ENCODE data around the gene UQCC5. TPM values are rescaled to one million over a fixed set of nuclear protein-coding genes. Genes with fewer than 3 reads are reported as not detected.

The UQCC5 gene
- total RNA-seq, result 1.2 TPM

- Histone ChIP-seq H3K27ac (peak within 1 kb of the TSS; percentile 92), H3K27me3 (no peaks in the 10 kb centered on the region), H3K4me3 (peak within 1 kb of the TSS; percentile 67 to 74), H3K4me1 (peaks cover 86% of the 10 kb centered on the region), H3K36me3 (no peaks in the 10 kb centered on the region), H3K9me3 (no peaks in the 10 kb centered on the region)
- TF ChIP-seq CTCF (IDR thresholded peaks at IDR 0.05) (peak in 1 of 3 experiments; percentile 6), POLR2A (IDR thresholded peaks at IDR 0.05) (peak; percentile 89 to 98), POLR2AphosphoS5 (IDR thresholded peaks at IDR 0.05; ENCODE audit: insufficient read depth in 1 of 2, low read depth in 1 of 2) (peak; percentile 94 to 100)
- intact Hi-C loops (cut with DNase I), result loop anchor here (10.0 kb wide), 1 partner anchor 62 kb away; no protein-coding TSS in a partner anchor
- DNase-seq (ENCODE audit: extremely low spot score in 2 of 2), result peak; percentile 97 to 99
Observed at GRCh38 chr3:52536369-52537164, at the start of gene UQCC5. UQCC5 (plus strand) TSS chr3:52536605; CDS start chr3:52536756, 151 bp downstream.

GRCh38 chr3:52487050-52487787 is 49.2 kb upstream of the UQCC5 start:
- H3K27me3 ChIP-seq, result no peaks in the 10 kb centered on the region
- no peaks in the 10 kb centered on the region for H3K9me3 ChIP-seq
- no peak overlapping the region for H3K27ac ChIP-seq
- no peak for TF ChIP-seq POLR2AphosphoS5 (IDR thresholded peaks at IDR 0.05; ENCODE audit: insufficient read depth in 1 of 2, low read depth in 1 of 2)
- no peak for TF ChIP-seq POLR2A (IDR thresholded peaks at IDR 0.05)
- no peak for TF ChIP-seq CTCF (IDR thresholded peaks at IDR 0.05)
- peaks cover 0 to 78% of the 10 kb centered on the region in 2 donors for H3K36me3 ChIP-seq
- no peak overlapping the region for H3K4me3 ChIP-seq
- H3K4me1 ChIP-seq, result peaks cover 56% of the 10 kb centered on the region
- no peak for DNase-seq (ENCODE audit: extremely low spot score in 2 of 2)
- intact Hi-C loops (cut with DNase I), result no loop called here

GRCh38 chr3:52487788-52488691 is 48.4 kb upstream of the UQCC5 start:
- H3K4me3 ChIP-seq, result no peak overlapping the region
- DNase-seq (ENCODE audit: extremely low spot score in 2 of 2), result no peak
- TF ChIP-seq CTCF (IDR thresholded peaks at IDR 0.05), result no peak
- TF ChIP-seq POLR2A (IDR thresholded peaks at IDR 0.05), result no peak
- no peak for TF ChIP-seq POLR2AphosphoS5 (IDR thresholded peaks at IDR 0.05; ENCODE audit: insufficient read depth in 1 of 2, low read depth in 1 of 2)
- intact Hi-C loops (cut with DNase I), result no loop called here
- H3K36me3 ChIP-seq, result peaks cover 0 to 78% of the 10 kb centered on the region in 2 donors
- H3K27me3 ChIP-seq, result no peaks in the 10 kb centered on the region
- H3K27ac ChIP-seq, result no peak overlapping the region
- H3K9me3 ChIP-seq, result no peaks in the 10 kb centered on the region
- peaks cover 49% of the 10 kb centered on the region for H3K4me1 ChIP-seq

- TF ChIP-seq POLR2AphosphoS5 (IDR thresholded peaks at IDR 0.05; ENCODE audit: insufficient read depth in 1 of 2, low read depth in 1 of 2) (no peak), POLR2A (IDR thresholded peaks at IDR 0.05) (no peak), CTCF (IDR thresholded peaks at IDR 0.05) (no peak)
- Histone ChIP-seq H3K36me3 (peaks cover 0 to 81% of the 10 kb centered on the region in 2 donors), H3K4me1 (peaks cover 42% of the 10 kb centered on the region), H3K27ac (no peak overlapping the region), H3K27me3 (no peaks in the 10 kb centered on the region), H3K9me3 (no peaks in the 10 kb centered on the region), H3K4me3 (no peak overlapping the region)
- DNase-seq (ENCODE audit: extremely low spot score in 2 of 2), result no peak
- intact Hi-C loops (cut with DNase I), result no loop called here
Observed at GRCh38 chr3:52488746-52489145, 47.7 kb upstream of the UQCC5 start.
